Measurements from ENCODE around the gene PRICKLE3.
"Not testable (repeated sequence)": the region's sequence is repeated elsewhere in the genome, so short reads cannot be mapped to it uniquely, and the experiment has no call there.

The PRICKLE3 gene

DNA sequence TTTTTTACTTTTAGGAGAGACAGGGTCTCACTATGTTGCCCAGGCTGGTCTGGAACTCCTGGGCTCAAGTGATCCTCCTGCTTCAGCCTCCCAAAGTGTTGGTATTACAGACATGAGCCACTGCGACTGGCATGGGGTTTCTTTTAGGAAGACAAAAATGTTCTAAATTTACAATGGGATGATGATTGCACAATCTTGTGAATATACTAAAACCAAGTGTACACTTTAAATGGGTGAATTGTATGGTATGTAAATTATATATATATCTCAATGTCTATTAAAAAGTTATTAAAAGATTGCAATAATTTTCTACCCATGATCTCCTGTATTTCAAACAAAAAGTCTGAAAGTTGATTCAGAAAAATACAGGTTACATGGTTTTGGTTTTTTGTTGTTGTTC, 32.7 kb downstream of the PRICKLE3 start:
- no peak overlapping the region for H3K4me3 ChIP-seq (ENCODE audit: low read depth in 1 of 2, low read length in 2 of 2)
- H3K36me3 ChIP-seq (ENCODE audit: control insufficient read depth in 1 of 2, insufficient read depth in 2 of 2, low read length in 2 of 2): no peaks in the 10 kb centered on the region
- peaks cover 0 to 4% of the 10 kb centered on the region in 2 donors for H3K4me1 ChIP-seq (ENCODE audit: control insufficient read depth in 1 of 2, insufficient read depth in 2 of 2, low read length in 2 of 2)
- H3K9me3 ChIP-seq (ENCODE audit: control insufficient read depth in 1 of 2, low read length in 2 of 2): no peaks in the 10 kb centered on the region
- no peak overlapping the region for H3K27ac ChIP-seq (ENCODE audit: low read length)
- H3K27me3 ChIP-seq (ENCODE audit: low read depth, low read length): no peaks in the 10 kb centered on the region

DNA sequence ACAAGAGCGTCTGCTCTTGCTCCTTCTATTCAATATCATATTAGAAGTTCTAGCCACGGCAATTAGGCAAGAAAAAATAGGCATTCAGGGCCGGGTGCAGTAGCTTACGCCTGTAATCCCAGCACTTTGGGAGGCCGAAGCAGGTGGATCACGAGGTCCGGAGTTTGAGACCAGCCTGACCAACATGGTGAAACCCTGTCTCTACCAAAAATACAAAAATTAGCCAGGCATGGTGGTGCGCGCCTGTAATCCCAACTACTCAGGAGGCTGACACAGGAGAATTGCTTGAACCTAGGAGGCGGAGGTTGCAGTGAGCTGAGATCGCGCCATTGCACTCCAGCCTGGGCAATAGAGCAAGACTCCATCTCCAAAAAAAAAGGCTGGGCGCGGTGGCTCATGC, 36.9 kb downstream of the PRICKLE3 start:
- not testable (repeated sequence) for H3K4me3 ChIP-seq (ENCODE audit: low read depth in 1 of 2, low read length in 2 of 2); H3K27me3 ChIP-seq (ENCODE audit: low read depth, low read length); H3K9me3 ChIP-seq (ENCODE audit: control insufficient read depth in 1 of 2, low read length in 2 of 2); H3K4me1 ChIP-seq (ENCODE audit: control insufficient read depth in 1 of 2, insufficient read depth in 2 of 2, low read length in 2 of 2); H3K27ac ChIP-seq (ENCODE audit: low read length); H3K36me3 ChIP-seq (ENCODE audit: control insufficient read depth in 1 of 2, insufficient read depth in 2 of 2, low read length in 2 of 2)

GRCh38 chrX:49148390-49149100, 37.6 kb downstream of the PRICKLE3 start:
- not testable (repeated sequence) for H3K27ac ChIP-seq (ENCODE audit: low read length); H3K9me3 ChIP-seq (ENCODE audit: control insufficient read depth in 1 of 2, low read length in 2 of 2); H3K36me3 ChIP-seq (ENCODE audit: control insufficient read depth in 1 of 2, insufficient read depth in 2 of 2, low read length in 2 of 2); H3K27me3 ChIP-seq (ENCODE audit: low read depth, low read length); H3K4me3 ChIP-seq (ENCODE audit: low read depth in 1 of 2, low read length in 2 of 2); H3K4me1 ChIP-seq (ENCODE audit: control insufficient read depth in 1 of 2, insufficient read depth in 2 of 2, low read length in 2 of 2)

GRCh38 chrX:49147936-49148335, 38.2 kb downstream of the PRICKLE3 start:
- Histone ChIP-seq H3K4me3 (ENCODE audit: low read depth in 1 of 2, low read length in 2 of 2) (no peak overlapping the region), H3K27me3 (ENCODE audit: low read depth, low read length) (no peaks in the 10 kb centered on the region), H3K9me3 (ENCODE audit: control insufficient read depth in 1 of 2, low read length in 2 of 2) (no peaks in the 10 kb centered on the region), H3K36me3 (ENCODE audit: control insufficient read depth in 1 of 2, insufficient read depth in 2 of 2, low read length in 2 of 2) (no peaks in the 10 kb centered on the region), H3K27ac (ENCODE audit: low read length) (no peak overlapping the region), H3K4me1 (ENCODE audit: control insufficient read depth in 1 of 2, insufficient read depth in 2 of 2, low read length in 2 of 2) (no peaks in the 10 kb centered on the region)

DNA sequence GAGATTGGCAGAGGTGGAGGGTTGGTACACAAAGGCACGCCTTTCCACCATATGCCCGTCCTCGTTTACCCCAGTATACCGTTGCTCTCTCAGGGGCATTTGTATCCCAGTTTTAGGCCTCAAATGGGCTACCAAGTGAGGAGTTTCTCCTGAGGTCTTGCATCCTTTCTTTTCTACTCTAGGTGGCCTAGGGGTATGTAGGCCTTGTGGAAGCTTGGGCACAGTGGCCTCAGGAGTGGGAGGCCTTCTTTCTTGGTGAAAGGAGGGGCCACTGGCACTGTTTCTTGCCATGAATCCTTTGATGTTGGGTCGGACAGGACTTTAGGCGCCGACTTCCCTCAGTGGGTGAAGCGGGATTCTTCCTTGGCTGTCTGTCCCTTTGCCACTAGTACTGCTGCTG, 38.9 kb downstream of the PRICKLE3 start:
- H3K27ac ChIP-seq (ENCODE audit: low read length): no peak overlapping the region
- no peaks in the 10 kb centered on the region for H3K9me3 ChIP-seq (ENCODE audit: control insufficient read depth in 1 of 2, low read length in 2 of 2)

DNA sequence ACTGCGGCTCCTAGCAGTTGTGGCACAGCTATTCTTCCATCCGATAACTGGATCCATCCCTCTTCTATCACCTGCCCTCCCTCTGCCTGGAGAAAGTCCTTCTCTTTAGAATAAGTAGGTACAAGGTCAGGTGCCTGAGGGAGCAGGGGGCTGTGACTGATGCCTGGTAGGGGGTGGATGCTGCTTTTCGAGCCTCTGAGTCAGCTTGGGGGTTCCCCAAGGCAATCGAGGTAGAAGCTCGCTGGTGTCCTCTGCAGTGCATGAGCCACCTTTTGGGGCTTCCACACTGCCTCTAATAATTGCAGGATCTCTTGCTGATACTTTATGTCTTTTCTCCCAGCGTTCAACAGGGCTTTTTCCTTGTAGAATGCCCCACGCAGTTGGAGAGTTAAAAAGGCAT, 43.0 kb downstream of the PRICKLE3 start:
- H3K36me3 ChIP-seq (ENCODE audit: control insufficient read depth in 1 of 2, insufficient read depth in 2 of 2, low read length in 2 of 2); H3K27ac ChIP-seq (ENCODE audit: low read length); H3K4me3 ChIP-seq (ENCODE audit: low read depth in 1 of 2, low read length in 2 of 2); H3K4me1 ChIP-seq (ENCODE audit: control insufficient read depth in 1 of 2, insufficient read depth in 2 of 2, low read length in 2 of 2); H3K9me3 ChIP-seq (ENCODE audit: control insufficient read depth in 1 of 2, low read length in 2 of 2); H3K27me3 ChIP-seq (ENCODE audit: low read depth, low read length): not testable (repeated sequence)

More for the DNA sequence above, 38.9 kb downstream of the PRICKLE3 start:
- Histone ChIP-seq H3K4me3 (ENCODE audit: low read depth in 1 of 2, low read length in 2 of 2) (no peak overlapping the region), H3K27me3 (ENCODE audit: low read depth, low read length) (no peaks in the 10 kb centered on the region), H3K36me3 (ENCODE audit: control insufficient read depth in 1 of 2, insufficient read depth in 2 of 2, low read length in 2 of 2) (no peaks in the 10 kb centered on the region), H3K4me1 (ENCODE audit: control insufficient read depth in 1 of 2, insufficient read depth in 2 of 2, low read length in 2 of 2) (no peaks in the 10 kb centered on the region)

GRCh38 chrX:49142264-49142663, 43.9 kb downstream of the PRICKLE3 start:
- H3K36me3 ChIP-seq (ENCODE audit: control insufficient read depth in 1 of 2, insufficient read depth in 2 of 2, low read length in 2 of 2); H3K9me3 ChIP-seq (ENCODE audit: control insufficient read depth in 1 of 2, low read length in 2 of 2); H3K4me3 ChIP-seq (ENCODE audit: low read depth in 1 of 2, low read length in 2 of 2); H3K27ac ChIP-seq (ENCODE audit: low read length); H3K4me1 ChIP-seq (ENCODE audit: control insufficient read depth in 1 of 2, insufficient read depth in 2 of 2, low read length in 2 of 2); H3K27me3 ChIP-seq (ENCODE audit: low read depth, low read length): not testable (repeated sequence)

GRCh38 chrX:49139713-49140112, 46.5 kb downstream of the PRICKLE3 start:
- no peak overlapping the region for H3K4me3 ChIP-seq (ENCODE audit: low read depth in 1 of 2, low read length in 2 of 2)
- no peaks in the 10 kb centered on the region for H3K36me3 ChIP-seq (ENCODE audit: control insufficient read depth in 1 of 2, insufficient read depth in 2 of 2, low read length in 2 of 2)
- H3K27me3 ChIP-seq (ENCODE audit: low read depth, low read length): no peaks in the 10 kb centered on the region
- peaks cover 5 to 8% of the 10 kb centered on the region in 2 donors for H3K9me3 ChIP-seq (ENCODE audit: control insufficient read depth in 1 of 2, low read length in 2 of 2)
- no peaks in the 10 kb centered on the region for H3K4me1 ChIP-seq (ENCODE audit: control insufficient read depth in 1 of 2, insufficient read depth in 2 of 2, low read length in 2 of 2)
- no peak overlapping the region for H3K27ac ChIP-seq (ENCODE audit: low read length)

- Histone ChIP-seq H3K27ac (ENCODE audit: low read length) (no peak overlapping the region), H3K4me1 (ENCODE audit: control insufficient read depth in 1 of 2, insufficient read depth in 2 of 2, low read length in 2 of 2) (no peaks in the 10 kb centered on the region), H3K4me3 (ENCODE audit: low read depth in 1 of 2, low read length in 2 of 2) (no peak overlapping the region), H3K27me3 (ENCODE audit: low read depth, low read length) (no peaks in the 10 kb centered on the region), H3K36me3 (ENCODE audit: control insufficient read depth in 1 of 2, insufficient read depth in 2 of 2, low read length in 2 of 2) (no peaks in the 10 kb centered on the region), H3K9me3 (ENCODE audit: control insufficient read depth in 1 of 2, low read length in 2 of 2) (peaks cover 5 to 8% of the 10 kb centered on the region in 2 donors)
Observed at GRCh38 chrX:49137492-49137891, 48.7 kb downstream of the PRICKLE3 start.

DNA sequence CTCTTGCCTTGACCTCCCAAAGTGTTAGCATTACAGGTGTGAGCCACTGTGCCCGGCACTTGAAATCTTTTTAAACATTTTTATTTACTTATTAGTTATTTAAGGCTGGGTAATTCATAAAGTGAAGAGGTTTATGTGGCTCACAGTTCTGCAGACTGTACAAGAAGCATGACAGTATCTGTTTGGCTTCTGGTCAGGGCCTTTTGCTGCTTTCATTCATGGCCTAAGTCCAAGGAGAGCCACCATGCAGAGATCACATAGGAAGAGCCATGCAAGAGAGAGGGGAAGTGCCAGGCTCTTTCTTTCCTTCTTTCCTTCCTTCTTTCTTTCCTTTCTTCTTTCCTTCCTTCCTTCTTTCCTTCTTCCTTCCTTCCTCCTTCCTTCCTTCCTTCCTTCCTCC, 52.4 kb downstream of the PRICKLE3 start:
- Histone ChIP-seq H3K4me3 (ENCODE audit: low read depth in 1 of 2, low read length in 2 of 2) (no peak overlapping the region), H3K27ac (ENCODE audit: low read length) (no peak overlapping the region), H3K9me3 (ENCODE audit: control insufficient read depth in 1 of 2, low read length in 2 of 2) (no peaks in the 10 kb centered on the region), H3K36me3 (ENCODE audit: control insufficient read depth in 1 of 2, insufficient read depth in 2 of 2, low read length in 2 of 2) (no peaks in the 10 kb centered on the region), H3K27me3 (ENCODE audit: low read depth, low read length) (no peaks in the 10 kb centered on the region), H3K4me1 (ENCODE audit: control insufficient read depth in 1 of 2, insufficient read depth in 2 of 2, low read length in 2 of 2) (no peaks in the 10 kb centered on the region)

- H3K27ac ChIP-seq (ENCODE audit: low read length); H3K27me3 ChIP-seq (ENCODE audit: low read depth, low read length); H3K9me3 ChIP-seq (ENCODE audit: control insufficient read depth in 1 of 2, low read length in 2 of 2); H3K36me3 ChIP-seq (ENCODE audit: control insufficient read depth in 1 of 2, insufficient read depth in 2 of 2, low read length in 2 of 2); H3K4me3 ChIP-seq (ENCODE audit: low read depth in 1 of 2, low read length in 2 of 2); H3K4me1 ChIP-seq (ENCODE audit: control insufficient read depth in 1 of 2, insufficient read depth in 2 of 2, low read length in 2 of 2): not testable (repeated sequence)
Observed at GRCh38 chrX:49132275-49132674, 53.9 kb downstream of the PRICKLE3 start.

DNA sequence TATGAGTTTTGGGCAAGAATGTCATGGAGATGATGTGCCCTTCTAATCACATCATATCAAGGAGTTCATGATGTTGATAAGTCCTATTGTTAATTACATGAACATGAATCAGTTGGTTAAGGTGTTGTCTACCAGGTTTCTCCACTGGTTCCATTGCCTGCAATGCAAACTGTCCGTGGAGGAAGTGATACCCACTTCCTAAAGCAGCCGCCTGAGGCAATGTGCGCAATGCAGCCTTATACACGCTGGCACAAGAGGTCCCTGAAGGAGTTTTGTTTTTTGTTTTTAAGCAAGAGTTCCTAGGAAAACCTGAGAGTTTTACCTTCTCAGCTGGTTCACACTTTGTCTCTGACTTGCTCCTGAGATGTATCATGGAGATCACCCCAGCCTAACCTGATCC, 56.7 kb downstream of the PRICKLE3 start:
- Histone ChIP-seq H3K27ac (ENCODE audit: low read length) (no peak overlapping the region), H3K27me3 (ENCODE audit: low read depth, low read length) (no peaks in the 10 kb centered on the region), H3K4me3 (ENCODE audit: low read depth in 1 of 2, low read length in 2 of 2) (no peak overlapping the region), H3K9me3 (ENCODE audit: control insufficient read depth in 1 of 2, low read length in 2 of 2) (no peaks in the 10 kb centered on the region), H3K36me3 (ENCODE audit: control insufficient read depth in 1 of 2, insufficient read depth in 2 of 2, low read length in 2 of 2) (no peaks in the 10 kb centered on the region), H3K4me1 (ENCODE audit: control insufficient read depth in 1 of 2, insufficient read depth in 2 of 2, low read length in 2 of 2) (no peaks in the 10 kb centered on the region)

Measured in muscle layer of duodenum (tissue), 2 donors.